ENCODE results near the gene U2AF2. TPM values are rescaled to one million over a fixed set of nuclear protein-coding genes. Genes with fewer than 3 reads are reported as not detected.

Gene U2AF2
- total and polyA plus RNA-seq, 2 of the 4 experiments (the other 2 are of a cell fraction), result 120 to 260 TPM

- Histone ChIP-seq H2AFZ (replicated peaks; ENCODE audit: low read length, poor library complexity) (no peak overlapping the region), H3K18ac (ENCODE audit: low read depth, low read length) (no peak overlapping the region), H4K91ac (ENCODE audit: insufficient read depth, low read depth, low read length) (no peak overlapping the region), H3K36me3 (ENCODE audit: control insufficient read depth, insufficient read depth, low read length) (peaks cover 4% of the 10 kb centered on the region; the same call in 1 of the 2 replicates), H3K4me2 (ENCODE audit: low read depth, low read length) (no peak overlapping the region), H3K9me1 (ENCODE audit: insufficient read depth, low read length) (peaks cover 18% of the 10 kb centered on the region), H2BK15ac (ENCODE audit: low read depth, low read length) (no peak overlapping the region), H3K56ac (ENCODE audit: extremely low read depth, insufficient read depth, low read length) (no peak overlapping the region), H4K20me1 (ENCODE audit: insufficient read depth, low read length) (0 out of 2 replicates have a peak, but pooled peaks cover 9% of the 10 kb centered on the region), H3K9me3 (ENCODE audit: control insufficient read depth, insufficient read depth, low read length) (no peaks in the 10 kb centered on the region), H3K4me3 (ENCODE audit: insufficient read depth, low read depth, low read length) (no peak overlapping the region), H3K4ac (ENCODE audit: low read depth, low read length) (no peak overlapping the region), H2AK5ac (ENCODE audit: low read depth, low read length) (no peak overlapping the region), H2BK20ac (ENCODE audit: low read depth, low read length) (no peak overlapping the region), H2BK120ac (ENCODE audit: low read depth, low read length) (no peak overlapping the region), H3K14ac (replicated peaks; ENCODE audit: low read depth, low read length) (no peak overlapping the region), H3K4me1 (ENCODE audit: control insufficient read depth, insufficient read depth, low read length) (peaks cover 11% of the 10 kb centered on the region), H4K8ac (ENCODE audit: low read depth in 2 of 2, low read length in 2 of 2) (no peak overlapping the region), H2AK9ac (replicated peaks; ENCODE audit: low read depth, low read length, poor library complexity) (no peak overlapping the region), H3K23ac (ENCODE audit: low read depth, low read length) (no peak overlapping the region), H3K9ac (ENCODE audit: low read depth, low read length) (no peak overlapping the region), H2BK5ac (ENCODE audit: low read depth, low read length, poor library complexity, severe bottlenecking) (no peak overlapping the region), H3K27ac (ENCODE audit: insufficient read depth, low read length) (no peak overlapping the region), H3K27me3 (ENCODE audit: control insufficient read depth, insufficient read depth, low read length) (no peaks in the 10 kb centered on the region), H3K79me1 (ENCODE audit: low read depth in 1 of 2, low read length in 2 of 2) (peaks cover 31 to 72% of the 10 kb centered on the region in 2 experiments), H4K5ac (ENCODE audit: low read depth, low read length) (no peak overlapping the region)
- ATAC-seq (ENCODE audit: low read depth) (no peak), DNase-seq (no peak)
- BruUV-seq (replicated peaks), result no TSS peak
- dilution Hi-C loops (cut with HindIII; ENCODE audit: low sequenced_read_pairs, unreplicated experiment) (no loop called here), in situ Hi-C loops (cut with MboI; ENCODE audit: low sequenced_read_pairs) (loop anchor here (25.0 kb wide), 2 partner anchors 350 to 525 kb away; partner anchors contain the start of genes BRSK1, HSPBP1 and PPP1R12C), intact Hi-C loops (cut with micrococcal nuclease) (loop anchor here (10.0 kb wide), 1 partner anchor 427 kb away; no protein-coding TSS in a partner anchor)
- WGBS, 2 experiments (ENCODE audit: extremely low coverage in 2 of 2, insufficient read length in 1 of 2), result 93% methylated on average over 8 of the region's 11 CpGs; no CpG with 5 or more reads in 1 of the 2 experiments
- TF ChIP-seq CEBPB (IDR thresholded peaks at IDR 0.05; ENCODE audit: low read depth, low read length) (no peak), POLR2A (IDR thresholded peaks at IDR 0.05; ENCODE audit: low read depth, low read length) (no peak), MAFK (IDR thresholded peaks at IDR 0.05; ENCODE audit: low read depth, low read length) (no peak), CTCF (conservative IDR thresholded peaks at IDR 0.05; ENCODE audit: low read depth, low read length) (no peak)
- ChIA-PET POLR2A (ENCODE audit: unreplicated experiment) (interaction anchor here (0.5 to 1.1 kb wide), 2 partner anchors 31 to 693 kb away, joined by 3 to 4 read pairs; no protein-coding TSS in a partner anchor), CTCF (interaction anchor here (1.6 kb wide), 1 partner anchor 17 kb away, joined by 4 read pairs; no protein-coding TSS in a partner anchor)
Observed at GRCh38 chr19:55637534-55637933, 17.3 kb upstream of the U2AF2 start.
